ENCODE results near the gene RFNG. TPM values are rescaled to one million over a fixed set of nuclear protein-coding genes. Genes with fewer than 3 reads are reported as not detected.

Gene RFNG
- total and polyA plus RNA-seq, 2 of the 4 experiments (the other 2 are of a cell fraction) = 6.8 to 47.3 TPM

GRCh38 chr17:82084373-82085030 lies 32.9 kb upstream of the RFNG start:
- ChIA-PET CTCF (no interaction called here), POLR2A (ENCODE audit: unreplicated experiment) (no interaction called here)
- Histone ChIP-seq H2AK9ac (replicated peaks; ENCODE audit: low read depth, low read length, poor library complexity) (no peak overlapping the region), H2BK5ac (ENCODE audit: low read depth, low read length, poor library complexity, severe bottlenecking) (no peak overlapping the region), H3K9me1 (ENCODE audit: insufficient read depth, low read length) (no peaks in the 10 kb centered on the region), H2BK15ac (ENCODE audit: low read depth, low read length) (no peak overlapping the region), H3K23ac (ENCODE audit: low read depth, low read length) (no peak overlapping the region), H4K8ac (ENCODE audit: low read depth in 2 of 2, low read length in 2 of 2) (no peak overlapping the region), H3K36me3 (ENCODE audit: control insufficient read depth, insufficient read depth, low read length) (peaks cover 95% of the 10 kb centered on the region), H2AFZ (replicated peaks; ENCODE audit: low read length, poor library complexity) (no peak overlapping the region), H3K18ac (ENCODE audit: low read depth, low read length) (no peak overlapping the region), H3K4me2 (ENCODE audit: low read depth, low read length) (no peak overlapping the region), H3K9ac (ENCODE audit: low read depth, low read length) (no peak overlapping the region), H4K91ac (ENCODE audit: insufficient read depth, low read depth, low read length) (no peak overlapping the region), H2AK5ac (ENCODE audit: low read depth, low read length) (no peak overlapping the region), H3K27me3 (ENCODE audit: control insufficient read depth, insufficient read depth, low read length) (no peaks in the 10 kb centered on the region), H3K9me3 (ENCODE audit: control insufficient read depth, insufficient read depth, low read length) (no peaks in the 10 kb centered on the region), H2BK20ac (ENCODE audit: low read depth, low read length) (no peak overlapping the region), H2BK120ac (ENCODE audit: low read depth, low read length) (no peak overlapping the region), H3K14ac (replicated peaks; ENCODE audit: low read depth, low read length) (no peak overlapping the region), H3K4me1 (ENCODE audit: control insufficient read depth, insufficient read depth, low read length) (no peaks in the 10 kb centered on the region), H3K56ac (ENCODE audit: extremely low read depth, insufficient read depth, low read length) (no peak overlapping the region), H3K27ac (ENCODE audit: insufficient read depth, low read length) (no peak overlapping the region), H3K79me1 (ENCODE audit: low read depth in 1 of 2, low read length in 2 of 2) (no peaks in the 10 kb centered on the region; a peak in 1 of 4 replicates), H3K4me3 (ENCODE audit: insufficient read depth, low read depth, low read length) (no peak overlapping the region), H4K5ac (ENCODE audit: low read depth, low read length) (no peak overlapping the region), H3K4ac (ENCODE audit: low read depth, low read length) (no peak overlapping the region), H4K20me1 (ENCODE audit: insufficient read depth, low read length) (no peaks in the 10 kb centered on the region; the same call in none of the 2 replicates)
- in situ Hi-C loops (cut with MboI; ENCODE audit: low sequenced_read_pairs) (no loop called here), dilution Hi-C loops (cut with HindIII; ENCODE audit: low sequenced_read_pairs, unreplicated experiment) (no loop called here), intact Hi-C loops (cut with micrococcal nuclease) (no loop called here)
- DNase-seq (no peak), ATAC-seq (ENCODE audit: low read depth) (no peak)
- BruUV-seq (replicated peaks) = no TSS peak
- WGBS, 2 experiments (ENCODE audit: extremely low coverage in 2 of 2, insufficient read length in 1 of 2) = 93% methylated on average over 11 of the region's 31 CpGs; no CpG with 5 or more reads in 1 of the 2 experiments
- TF ChIP-seq FOS (IDR thresholded peaks at IDR 0.05; ENCODE audit: low read depth, low read length) (no peak), USF2 (IDR thresholded peaks at IDR 0.05; ENCODE audit: low read depth, low read length) (no peak), MAZ (IDR thresholded peaks at IDR 0.05; ENCODE audit: borderline replicate concordance, low read depth, low read length) (no peak), NFE2L2 (IDR thresholded peaks at IDR 0.05; ENCODE audit: low read depth, low read length) (no peak), POLR2A (IDR thresholded peaks at IDR 0.05; ENCODE audit: low read depth, low read length) (no peak), CTCF (conservative IDR thresholded peaks at IDR 0.05; ENCODE audit: low read depth, low read length) (no peak), MAFK (IDR thresholded peaks at IDR 0.05; ENCODE audit: low read depth, low read length) (no peak), RFX5 (IDR thresholded peaks at IDR 0.05; ENCODE audit: low read depth, low read length) (no peak), CEBPB (IDR thresholded peaks at IDR 0.05; ENCODE audit: low read depth, low read length) (no peak), CHD1 (IDR thresholded peaks at IDR 0.05; ENCODE audit: low read depth, low read length) (no peak), RCOR1 (IDR thresholded peaks at IDR 0.05; ENCODE audit: insufficient replicate concordance, low read length) (no peak), MXI1 (IDR thresholded peaks at IDR 0.05; ENCODE audit: borderline replicate concordance, low read depth, low read length) (no peak), ELK1 (IDR thresholded peaks at IDR 0.05; ENCODE audit: borderline replicate concordance, low read depth, low read length) (no peak), BHLHE40 (IDR thresholded peaks at IDR 0.05; ENCODE audit: low read depth, low read length) (no peak), RAD21 (IDR thresholded peaks at IDR 0.05; ENCODE audit: low read length) (no peak), SMC3 (IDR thresholded peaks at IDR 0.05; ENCODE audit: low read depth, low read length) (no peak)
